ENCODE results near the gene NDUFA13. TPM values are rescaled to one million over a fixed set of nuclear protein-coding genes. Genes with fewer than 3 reads are reported as not detected.

NDUFA13 gene
- total RNA-seq, 2 experiments from 2014 or later: 310 to 323 TPM

- Mint-ChIP-seq H3K27me3 (no peaks in the 10 kb centered on the region), H3K9me3 (ENCODE audit: low read depth) (no peaks in the 10 kb centered on the region), H3K27ac (no peak overlapping the region), H3K4me3 (no peak overlapping the region), H3K4me1 (peaks cover 8% of the 10 kb centered on the region), H3K36me3 (ENCODE audit: low read depth) (peaks cover 12% of the 10 kb centered on the region)
- DNase-seq (no peak), ATAC-seq (no peak)
- ChIA-PET POLR2A (no interaction called here), CTCF (interaction anchor here (0.9 to 4.6 kb wide), 3 partner anchors 8 to 115 kb away, joined by 3 to 48 read pairs (median 30); partner anchors contain the start of gene GMIP)
- intact Hi-C loops (cut with DNase I, micrococcal nuclease): loop anchor here in 1 of 2 experiments (5.0 kb wide), 1 partner anchor 202 kb away; the partner anchor contains the start of gene ZNF14
Measured at GRCh38 chr19:19529783-19530422, 13.9 kb downstream of the NDUFA13 start.

GRCh38 chr19:19530423-19530804 is 14.4 kb downstream of the NDUFA13 start:
- no peak for DNase-seq
- CTCF ChIA-PET: interaction anchor here (0.9 to 4.6 kb wide), 3 partner anchors 8 to 114 kb away, joined by 3 to 48 read pairs (median 30); partner anchors contain the start of gene GMIP
- ATAC-seq: no peak
- Mint-ChIP-seq H3K4me1 (peaks cover 8% of the 10 kb centered on the region), H3K36me3 (ENCODE audit: low read depth) (peaks cover 12% of the 10 kb centered on the region), H3K4me3 (no peak overlapping the region), H3K27me3 (no peaks in the 10 kb centered on the region), H3K27ac (no peak overlapping the region), H3K9me3 (ENCODE audit: low read depth) (no peaks in the 10 kb centered on the region)
- POLR2A ChIA-PET: no interaction called here
- intact Hi-C loops (cut with DNase I, micrococcal nuclease): loop anchor here in 1 of 2 experiments (5.0 kb wide), 1 partner anchor 202 kb away; the partner anchor contains the start of gene ZNF14

DNA sequence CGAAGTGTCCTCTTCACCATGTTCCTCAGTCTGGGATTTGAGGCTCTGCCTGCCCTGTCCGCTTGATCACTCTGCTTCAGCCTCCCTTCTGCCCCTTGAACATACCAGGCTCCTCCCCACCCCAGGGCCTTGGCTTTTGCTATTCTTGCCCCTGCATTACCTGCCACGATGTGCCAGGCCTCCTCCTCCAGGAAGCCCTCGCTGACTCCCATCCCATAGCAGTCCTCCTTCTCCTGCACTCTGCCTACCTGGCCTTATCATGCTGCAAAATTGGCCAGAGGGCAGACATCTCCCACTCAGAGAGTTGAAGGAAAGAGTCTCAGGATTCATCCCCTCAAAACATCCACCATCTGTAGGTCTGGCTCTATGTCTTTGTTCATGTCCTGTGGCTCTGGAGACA is 14.9 kb downstream of the NDUFA13 start:
- Mint-ChIP-seq H3K36me3 (ENCODE audit: low read depth) (peaks cover 12% of the 10 kb centered on the region), H3K4me3 (no peak overlapping the region), H3K4me1 (peaks cover 8% of the 10 kb centered on the region), H3K9me3 (ENCODE audit: low read depth) (no peaks in the 10 kb centered on the region), H3K27me3 (no peaks in the 10 kb centered on the region), H3K27ac (no peak overlapping the region)
- POLR2A ChIA-PET: interaction anchor here (0.6 kb wide), 2 partner anchors 10 to 335 kb away, joined by 3 to 4 read pairs; partner anchors contain the start of gene ZNF253
- no peak for DNase-seq
- intact Hi-C loops (cut with DNase I, micrococcal nuclease): loop anchor here in 1 of 2 experiments (5.0 kb wide), 1 partner anchor 201 kb away; the partner anchor contains the start of gene ZNF14
- CTCF ChIA-PET: interaction anchor here (0.6 to 4.6 kb wide), 8 partner anchors 9 to 477 kb away, joined by 3 to 48 read pairs (median 4); partner anchors contain the start of gene GMIP
- no peak for ATAC-seq

GRCh38 chr19:19531951-19532805 is 16.2 kb downstream of the NDUFA13 start:
- Mint-ChIP-seq H3K36me3 (ENCODE audit: low read depth) (peaks cover 9% of the 10 kb centered on the region), H3K9me3 (ENCODE audit: low read depth) (no peaks in the 10 kb centered on the region), H3K4me3 (no peak overlapping the region), H3K27me3 (no peaks in the 10 kb centered on the region), H3K27ac (no peak overlapping the region), H3K4me1 (peaks cover 10% of the 10 kb centered on the region)
- ChIA-PET POLR2A (interaction anchor here (0.7 to 1.0 kb wide), 3 partner anchors 9 to 112 kb away, joined by 3 read pairs; partner anchors contain the start of gene NDUFA13), CTCF (interaction anchor here (0.6 to 4.6 kb wide), 34 partner anchors 9 to 475 kb away, joined by 3 to 48 read pairs (median 3); partner anchors contain the start of genes GMIP, NDUFA13 and TSSK6)
- peak; percentile 87 for ATAC-seq
- intact Hi-C loops (cut with DNase I, micrococcal nuclease): loop anchor here (1.0 to 5.0 kb wide), 6 partner anchors 22 to 427 kb away; partner anchors contain the start of genes GMIP (in 1 of the 2) and ZNF14 (in 1 of the 2)
- DNase-seq: peak; percentile 92

GRCh38 chr19:19532806-19533701 is 17.0 kb downstream of the NDUFA13 start:
- intact Hi-C loops (cut with DNase I, micrococcal nuclease): loop anchor here (1.0 to 5.0 kb wide), 6 partner anchors 21 to 426 kb away; partner anchors contain the start of genes GMIP (in 1 of the 2) and ZNF14 (in 1 of the 2)
- DNase-seq: no peak
- H3K4me1 Mint-ChIP-seq: peaks cover 15% of the 10 kb centered on the region
- H3K4me3 Mint-ChIP-seq: no peak overlapping the region
- H3K27me3 Mint-ChIP-seq: peaks cover 4% of the 10 kb centered on the region
- ATAC-seq: no peak
- no peaks in the 10 kb centered on the region for H3K9me3 Mint-ChIP-seq (ENCODE audit: low read depth)
- peaks cover 7% of the 10 kb centered on the region for H3K36me3 Mint-ChIP-seq (ENCODE audit: low read depth)
- ChIA-PET POLR2A (interaction anchor here (0.7 to 1.0 kb wide), 2 partner anchors 8 to 17 kb away, joined by 3 read pairs; partner anchors contain the start of gene NDUFA13), CTCF (interaction anchor here (0.6 to 4.6 kb wide), 28 partner anchors 8 to 505 kb away, joined by 3 to 48 read pairs (median 4); partner anchors contain the start of genes GMIP, NDUFA13 and TSSK6)
- H3K27ac Mint-ChIP-seq: no peak overlapping the region

GRCh38 chr19:19533841-19534240 is 17.8 kb downstream of the NDUFA13 start:
- DNase-seq: no peak
- Mint-ChIP-seq H3K4me1 (peaks cover 19% of the 10 kb centered on the region), H3K4me3 (no peak overlapping the region), H3K36me3 (ENCODE audit: low read depth) (peaks cover 9% of the 10 kb centered on the region), H3K27ac (no peak overlapping the region), H3K9me3 (ENCODE audit: low read depth) (no peaks in the 10 kb centered on the region), H3K27me3 (peaks cover 8% of the 10 kb centered on the region)
- intact Hi-C loops (cut with DNase I, micrococcal nuclease): loop anchor here (2.0 to 5.0 kb wide), 2 partner anchors 198 to 425 kb away; partner anchors contain the start of gene ZNF14 (in 1 of the 2)
- ChIA-PET POLR2A (no interaction called here), CTCF (interaction anchor here (0.6 to 4.6 kb wide), 3 partner anchors 21 to 505 kb away, joined by 3 to 48 read pairs (median 3); partner anchors contain the start of gene GMIP)
- ATAC-seq: no peak

DNA sequence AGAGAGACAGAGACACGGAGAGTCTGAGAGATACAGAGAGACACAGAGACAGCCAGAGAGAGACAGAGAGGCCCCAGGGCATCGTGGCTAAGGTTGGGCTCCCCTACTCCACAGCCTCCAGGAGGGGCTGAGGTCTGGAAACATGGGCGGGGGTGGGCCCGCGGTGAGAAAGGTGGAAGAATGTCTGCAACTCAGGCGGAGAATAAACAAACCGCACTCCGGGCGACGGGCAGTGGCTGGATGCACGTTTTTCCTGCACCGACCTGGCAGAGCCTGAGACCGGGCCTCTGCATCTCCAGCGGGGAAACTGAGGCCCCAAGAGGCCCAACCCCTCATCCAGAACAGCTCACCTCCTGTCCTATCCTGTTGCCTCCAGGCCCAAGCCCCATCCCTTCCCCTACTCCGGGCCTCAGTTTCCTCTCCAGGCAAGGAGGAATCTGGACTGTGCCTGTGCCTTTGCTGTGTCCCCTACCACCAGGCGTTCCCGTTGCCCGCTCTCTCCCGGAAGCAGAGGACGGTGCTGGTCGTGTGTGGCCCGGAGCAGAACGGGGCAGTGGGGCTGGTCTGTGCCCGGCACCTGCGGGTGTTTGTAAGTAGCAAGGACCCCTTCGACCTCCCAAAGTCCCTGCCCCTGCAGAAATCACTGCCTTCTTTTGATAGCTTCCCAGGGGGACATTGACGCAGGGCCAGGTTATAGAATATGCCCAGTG is 18.7 kb downstream of the NDUFA13 start:
- peaks cover 9% of the 10 kb centered on the region for H3K27me3 Mint-ChIP-seq
- DNase-seq (no peak), ATAC-seq (no peak)
- H3K9me3 Mint-ChIP-seq (ENCODE audit: low read depth): no peaks in the 10 kb centered on the region
- peaks cover 7% of the 10 kb centered on the region for H3K36me3 Mint-ChIP-seq (ENCODE audit: low read depth)
- H3K4me1 Mint-ChIP-seq: peaks cover 25% of the 10 kb centered on the region
- ChIA-PET CTCF (interaction anchor here (0.7 to 2.1 kb wide), 2 partner anchors 19 to 129 kb away, joined by 4 to 6 read pairs; partner anchors contain the start of gene GATAD2A), POLR2A (no interaction called here)
- no peak overlapping the region for H3K27ac Mint-ChIP-seq
- H3K4me3 Mint-ChIP-seq: no peak overlapping the region
- intact Hi-C loops (cut with DNase I, micrococcal nuclease): loop anchor here in 1 of 2 experiments (5.0 kb wide), 1 partner anchor 198 kb away; the partner anchor contains the start of gene ZNF14

- Mint-ChIP-seq H3K4me1 (peaks cover 27% of the 10 kb centered on the region), H3K9me3 (ENCODE audit: low read depth) (no peaks in the 10 kb centered on the region), H3K27me3 (peaks cover 9% of the 10 kb centered on the region), H3K4me3 (no peak overlapping the region), H3K27ac (no peak overlapping the region), H3K36me3 (ENCODE audit: low read depth) (peaks cover 7% of the 10 kb centered on the region)
- no peak for DNase-seq
- CTCF ChIA-PET: interaction anchor here (0.7 to 2.1 kb wide), 2 partner anchors 19 to 130 kb away, joined by 4 to 6 read pairs; partner anchors contain the start of gene GATAD2A
- intact Hi-C loops (cut with DNase I, micrococcal nuclease): no loop called here
- ATAC-seq: no peak
- POLR2A ChIA-PET: no interaction called here
Measured at GRCh38 chr19:19535311-19536191, 19.5 kb downstream of the NDUFA13 start.

Measured in activated CD4-positive, alpha-beta T cell treated with anti-CD3 and anti-CD28 coated beads for 36 hours (primary cell).